Measurements from ENCODE around the gene CD82. TPM values are rescaled to one million over a fixed set of nuclear protein-coding genes. Genes with fewer than 3 reads are reported as not detected.

The CD82 gene
- total RNA-seq, 1 donor from 2014 or later, result 8.8 TPM

DNA sequence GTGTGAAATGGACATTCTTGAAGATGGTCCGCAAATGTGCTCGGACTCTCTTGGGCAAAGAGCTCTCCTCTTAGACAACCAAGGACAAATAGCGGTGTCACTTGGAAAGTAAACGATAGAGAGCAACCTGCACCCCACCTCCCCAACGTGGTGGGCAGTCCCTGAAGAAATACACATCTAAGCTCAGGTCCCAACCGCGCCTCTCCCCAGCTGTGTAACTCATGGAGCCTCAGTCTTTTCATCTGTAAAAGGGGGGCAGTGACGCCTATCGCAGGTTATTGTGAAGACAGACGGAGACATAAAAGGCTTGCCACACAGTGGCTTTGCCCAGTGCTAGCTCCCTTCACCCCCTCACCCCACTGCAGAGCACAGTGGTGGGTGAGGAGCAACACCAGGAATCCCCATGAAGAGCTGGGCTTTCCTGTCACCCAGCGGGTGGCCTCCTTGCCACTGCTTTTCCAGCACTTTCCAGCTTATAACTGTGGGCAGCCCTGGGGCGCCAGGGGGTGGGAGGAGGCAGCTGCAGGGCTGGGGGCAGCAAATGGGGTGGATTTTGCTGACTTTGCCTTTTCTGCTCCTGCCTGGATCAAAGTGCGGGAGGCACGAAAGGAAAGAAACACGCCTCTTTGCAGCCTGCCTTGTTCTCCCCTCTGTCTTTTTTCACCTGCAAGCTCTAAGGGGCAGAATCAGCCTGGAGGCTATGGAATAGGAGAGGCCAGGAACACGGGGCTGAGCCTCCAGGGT is 87.6 kb downstream of the CD82 start:
- Histone ChIP-seq H3K4me2 (no peak overlapping the region), H3F3A (ENCODE audit: low read depth) (no peaks in the 10 kb centered on the region), H3K79me2 (ENCODE audit: low read depth) (no peaks in the 10 kb centered on the region), H3K27me3 (no peaks in the 10 kb centered on the region), H3K36me3 (no peaks in the 10 kb centered on the region), H3K9me3 (ENCODE audit: low read depth) (no peaks in the 10 kb centered on the region), H2AFZ (replicated peaks) (no peak overlapping the region), H3K4me3 (no peak overlapping the region), H3K4me1 (no peaks in the 10 kb centered on the region), H4K20me1 (ENCODE audit: low read depth) (no peaks in the 10 kb centered on the region), H3K27ac (no peak overlapping the region), H3K9ac (no peak overlapping the region)
- peaks cover 6% of the 10 kb centered on the region for H3K27me3 Mint-ChIP-seq (ENCODE audit: insufficient read depth, low read depth)
- H3K9me3 Mint-ChIP-seq, result no peaks in the 10 kb centered on the region
- no peak for TF ChIP-seq EZH2phosphoT487 (IDR thresholded peaks at IDR 0.05)
- TF ChIP-seq EZH2 (IDR thresholded peaks at IDR 0.05), result no peak
- TF ChIP-seq, protein P1, sequence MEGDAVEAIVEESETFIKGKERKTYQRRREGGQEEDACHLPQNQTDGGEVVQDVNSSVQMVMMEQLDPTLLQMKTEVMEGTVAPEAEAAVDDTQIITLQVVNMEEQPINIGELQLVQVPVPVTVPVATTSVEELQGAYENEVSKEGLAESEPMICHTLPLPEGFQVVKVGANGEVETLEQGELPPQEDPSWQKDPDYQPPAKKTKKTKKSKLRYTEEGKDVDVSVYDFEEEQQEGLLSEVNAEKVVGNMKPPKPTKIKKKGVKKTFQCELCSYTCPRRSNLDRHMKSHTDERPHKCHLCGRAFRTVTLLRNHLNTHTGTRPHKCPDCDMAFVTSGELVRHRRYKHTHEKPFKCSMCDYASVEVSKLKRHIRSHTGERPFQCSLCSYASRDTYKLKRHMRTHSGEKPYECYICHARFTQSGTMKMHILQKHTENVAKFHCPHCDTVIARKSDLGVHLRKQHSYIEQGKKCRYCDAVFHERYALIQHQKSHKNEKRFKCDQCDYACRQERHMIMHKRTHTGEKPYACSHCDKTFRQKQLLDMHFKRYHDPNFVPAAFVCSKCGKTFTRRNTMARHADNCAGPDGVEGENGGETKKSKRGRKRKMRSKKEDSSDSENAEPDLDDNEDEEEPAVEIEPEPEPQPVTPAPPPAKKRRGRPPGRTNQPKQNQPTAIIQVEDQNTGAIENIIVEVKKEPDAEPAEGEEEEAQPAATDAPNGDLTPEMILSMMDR (IDR thresholded peaks at IDR 0.05), result no peak
- no peak overlapping the region for H3K27ac Mint-ChIP-seq
- H3K4me3 Mint-ChIP-seq, result no peak overlapping the region
- peaks cover 17% of the 10 kb centered on the region for H3K4me1 Mint-ChIP-seq
- no peak for DNase-seq (ENCODE audit: low spot score)
- no peaks in the 10 kb centered on the region for H3K36me3 Mint-ChIP-seq

DNA sequence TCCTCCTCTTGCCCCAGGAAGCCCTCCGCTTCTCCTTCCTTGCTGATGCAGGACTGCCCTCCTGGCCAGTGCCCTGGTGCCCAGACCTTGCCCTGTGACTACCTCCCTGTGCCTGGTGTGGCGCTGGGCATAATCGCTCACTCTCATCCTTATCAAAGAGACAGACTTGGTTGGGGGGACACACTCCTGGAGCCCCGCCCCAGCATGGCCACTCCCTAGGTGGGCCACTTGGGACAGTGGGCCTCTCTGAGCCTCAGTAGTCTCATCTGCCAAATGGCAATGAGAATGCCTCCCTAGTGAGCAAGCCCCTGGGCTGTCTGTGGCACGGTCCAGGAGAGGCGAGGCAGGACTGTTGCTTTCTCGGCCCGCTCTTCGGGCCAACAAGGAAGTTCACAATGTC is 88.6 kb downstream of the CD82 start:
- Histone ChIP-seq H3K27ac (no peak overlapping the region), H4K20me1 (ENCODE audit: low read depth) (no peaks in the 10 kb centered on the region), H3K4me2 (no peak overlapping the region), H2AFZ (replicated peaks) (no peak overlapping the region), H3K79me2 (ENCODE audit: low read depth) (no peaks in the 10 kb centered on the region), H3K9me3 (ENCODE audit: low read depth) (no peaks in the 10 kb centered on the region), H3K27me3 (no peaks in the 10 kb centered on the region), H3K4me3 (no peak overlapping the region), H3K4me1 (no peaks in the 10 kb centered on the region), H3K9ac (no peak overlapping the region), H3K36me3 (no peaks in the 10 kb centered on the region), H3F3A (ENCODE audit: low read depth) (no peaks in the 10 kb centered on the region)
- Mint-ChIP-seq H3K27ac (no peak overlapping the region), H3K4me1 (peaks cover 17% of the 10 kb centered on the region), H3K9me3 (no peaks in the 10 kb centered on the region), H3K36me3 (no peaks in the 10 kb centered on the region), H3K4me3 (no peak overlapping the region), H3K27me3 (ENCODE audit: insufficient read depth, low read depth) (peaks cover 6% of the 10 kb centered on the region)
- no peak for DNase-seq (ENCODE audit: low spot score)
- TF ChIP-seq EZH2phosphoT487 (IDR thresholded peaks at IDR 0.05) (no peak), EZH2 (IDR thresholded peaks at IDR 0.05) (no peak)
- TF ChIP-seq, protein P1 (IDR thresholded peaks at IDR 0.05), result no peak

DNA sequence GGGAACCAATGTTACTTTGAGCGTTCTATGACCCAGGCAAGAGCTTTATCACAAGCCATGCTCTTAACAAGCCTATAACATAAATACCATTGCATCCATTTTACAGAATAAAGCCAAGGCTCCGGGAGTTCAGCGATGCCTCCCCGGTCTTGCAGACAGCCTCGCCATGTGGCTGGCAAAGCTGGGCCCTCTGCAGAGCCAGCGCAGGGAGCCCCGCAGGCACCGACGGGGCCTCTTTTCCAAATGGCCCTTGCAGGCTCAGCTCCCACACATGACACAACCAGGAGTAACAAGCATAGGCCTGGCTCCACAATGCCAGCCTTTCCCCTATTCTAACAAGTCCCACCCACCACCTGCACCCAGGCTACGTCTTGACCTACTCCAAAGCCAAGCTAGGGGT is 89.1 kb downstream of the CD82 start:
- H3K4me2 ChIP-seq, result no peak overlapping the region
- DNase-seq (ENCODE audit: low spot score), result no peak

More for the DNA sequence above, 89.1 kb downstream of the CD82 start:
- no peaks in the 10 kb centered on the region for H3K27me3 ChIP-seq
- H2AFZ ChIP-seq (replicated peaks), result no peak overlapping the region
- H3K9me3 ChIP-seq (ENCODE audit: low read depth), result no peaks in the 10 kb centered on the region
- H4K20me1 ChIP-seq (ENCODE audit: low read depth), result no peaks in the 10 kb centered on the region
- H3K4me3 ChIP-seq, result no peak overlapping the region
- H3K4me1 ChIP-seq, result no peaks in the 10 kb centered on the region
- no peaks in the 10 kb centered on the region for H3K79me2 ChIP-seq (ENCODE audit: low read depth)
- H3K27ac Mint-ChIP-seq, result no peak overlapping the region
- peaks cover 6% of the 10 kb centered on the region for H3K27me3 Mint-ChIP-seq (ENCODE audit: insufficient read depth, low read depth)
- TF ChIP-seq, protein P1 (IDR thresholded peaks at IDR 0.05), result no peak
- no peak for TF ChIP-seq EZH2 (IDR thresholded peaks at IDR 0.05)
- no peak for TF ChIP-seq EZH2phosphoT487 (IDR thresholded peaks at IDR 0.05)
- H3K4me3 Mint-ChIP-seq, result no peak overlapping the region
- H3K27ac ChIP-seq, result no peak overlapping the region
- H3K9me3 Mint-ChIP-seq, result no peaks in the 10 kb centered on the region
- no peaks in the 10 kb centered on the region for H3F3A ChIP-seq (ENCODE audit: low read depth)
- H3K36me3 ChIP-seq, result no peaks in the 10 kb centered on the region
- no peaks in the 10 kb centered on the region for H3K36me3 Mint-ChIP-seq
- H3K9ac ChIP-seq, result no peak overlapping the region
- peaks cover 17% of the 10 kb centered on the region for H3K4me1 Mint-ChIP-seq
